SK-N-MC (cell line): ENCODE data around the gene HEPHL1.

Experiments used
- EZH2 ChIP-seq: fragments of 200-600 bp; sonication (generic); IDR thresholded peaks from one replicate; pipeline ENCODE4 v1.6.1; 2017; ENCODE audit warnings: antibody characterized with exemption
- FOXP2 ChIP-seq: optimal IDR thresholded peaks from 2 replicates; pipeline ENCODE3; 2011; ENCODE audit warnings: mild to moderate bottlenecking, moderate library complexity; ENCODE audit not compliant: insufficient read depth; ENCODE audit errors: extremely low read length, control extremely low read depth
- POLR2AphosphoS5 ChIP-seq: IDR thresholded peaks from 2 replicates; pipeline ENCODE4 v1.6.1; 2012; ENCODE audit warnings: mild to moderate bottlenecking, low read depth, low read length, borderline replicate concordance

- no peak for TF ChIP-seq EZH2
- TF ChIP-seq POLR2AphosphoS5: no peak
- no peak for TF ChIP-seq FOXP2
Observed at GRCh38 chr11:93986716-93987115, 34.4 kb upstream of the HEPHL1 start.
